Nephron (organoid): ENCODE results near the gene CNR2.
A peak's percentile ranks its signal among the peaks of the same experiment; 100 is the strongest.

ENCODE experiments used
- H3K27ac Mint-ChIP-seq, 3 experiments: 2 replicates each; pipeline ENCODE4 v1.8.0; 2020; ENCODE audit warnings: mixed read lengths in 3 of 3, mild to moderate bottlenecking in 2 of 3, moderate library complexity in 1 of 3
- H3K27me3 Mint-ChIP-seq: 2 replicates; pipeline ENCODE4 v1.8.0; 2021; ENCODE audit warnings: low read depth, mild to moderate bottlenecking, moderate library complexity, mixed read lengths
- H3K36me3 Mint-ChIP-seq: 2 replicates; pipeline ENCODE4 v1.8.0; 2020; ENCODE audit warnings: low read depth, mixed read lengths
- H3K4me1 Mint-ChIP-seq: 2 replicates; pipeline ENCODE4 v1.8.0; 2020; ENCODE audit warnings: mixed read lengths
- H3K4me3 Mint-ChIP-seq, 3 experiments: 2 replicates each; pipeline ENCODE4 v1.8.0; 2020; ENCODE audit warnings: mild to moderate bottlenecking in 3 of 3, mixed read lengths in 3 of 3, moderate library complexity in 2 of 3
- H3K9me3 Mint-ChIP-seq: 2 replicates; pipeline ENCODE4 v1.8.0; 2020; ENCODE audit warnings: mixed read lengths
- TF ChIP-seq, protein P1 (sequence below), 3 experiments: fragments of 200-600 bp; sonication (generic); IDR thresholded peaks; one replicate each; pipeline ENCODE4 v1.5.0; 2021; ENCODE audit warnings: antibody characterized with exemption in 3 of 3; ENCODE audit not compliant: unreplicated experiment in 3 of 3

CNR2 gene

DNA sequence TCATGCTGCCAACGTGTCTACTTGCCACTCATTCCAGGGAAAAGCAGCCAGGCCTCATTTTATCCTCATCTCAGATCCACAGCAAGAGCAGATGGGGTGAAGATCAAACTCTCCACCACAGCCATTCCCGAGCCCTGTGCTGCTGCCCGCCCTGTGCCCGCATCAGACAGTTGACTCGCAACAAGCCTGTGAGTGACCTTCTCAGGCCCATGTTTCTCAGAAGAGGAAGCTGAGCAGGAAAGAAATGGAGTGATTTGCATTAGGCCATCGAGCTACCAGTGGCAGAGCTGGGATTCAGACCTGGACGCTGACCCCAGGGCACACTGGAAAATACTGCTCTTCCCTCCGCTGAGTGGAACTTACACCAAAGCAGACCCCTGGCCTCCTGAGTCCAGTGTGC lies 1.2 kb downstream of the CNR2 start:
- TF ChIP-seq, protein P1, sequence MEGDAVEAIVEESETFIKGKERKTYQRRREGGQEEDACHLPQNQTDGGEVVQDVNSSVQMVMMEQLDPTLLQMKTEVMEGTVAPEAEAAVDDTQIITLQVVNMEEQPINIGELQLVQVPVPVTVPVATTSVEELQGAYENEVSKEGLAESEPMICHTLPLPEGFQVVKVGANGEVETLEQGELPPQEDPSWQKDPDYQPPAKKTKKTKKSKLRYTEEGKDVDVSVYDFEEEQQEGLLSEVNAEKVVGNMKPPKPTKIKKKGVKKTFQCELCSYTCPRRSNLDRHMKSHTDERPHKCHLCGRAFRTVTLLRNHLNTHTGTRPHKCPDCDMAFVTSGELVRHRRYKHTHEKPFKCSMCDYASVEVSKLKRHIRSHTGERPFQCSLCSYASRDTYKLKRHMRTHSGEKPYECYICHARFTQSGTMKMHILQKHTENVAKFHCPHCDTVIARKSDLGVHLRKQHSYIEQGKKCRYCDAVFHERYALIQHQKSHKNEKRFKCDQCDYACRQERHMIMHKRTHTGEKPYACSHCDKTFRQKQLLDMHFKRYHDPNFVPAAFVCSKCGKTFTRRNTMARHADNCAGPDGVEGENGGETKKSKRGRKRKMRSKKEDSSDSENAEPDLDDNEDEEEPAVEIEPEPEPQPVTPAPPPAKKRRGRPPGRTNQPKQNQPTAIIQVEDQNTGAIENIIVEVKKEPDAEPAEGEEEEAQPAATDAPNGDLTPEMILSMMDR (IDR thresholded peaks at IDR 0.05; ENCODE audit: unreplicated experiment in 3 of 3): no peak
- H3K4me1 Mint-ChIP-seq: peaks cover 5% of the 10 kb centered on the region
- no peak overlapping the region for H3K27ac Mint-ChIP-seq
- H3K9me3 Mint-ChIP-seq: no peaks in the 10 kb centered on the region
- peaks cover 11% of the 10 kb centered on the region for H3K27me3 Mint-ChIP-seq
- no peak overlapping the region for H3K4me3 Mint-ChIP-seq
- H3K36me3 Mint-ChIP-seq: no peaks in the 10 kb centered on the region

DNA sequence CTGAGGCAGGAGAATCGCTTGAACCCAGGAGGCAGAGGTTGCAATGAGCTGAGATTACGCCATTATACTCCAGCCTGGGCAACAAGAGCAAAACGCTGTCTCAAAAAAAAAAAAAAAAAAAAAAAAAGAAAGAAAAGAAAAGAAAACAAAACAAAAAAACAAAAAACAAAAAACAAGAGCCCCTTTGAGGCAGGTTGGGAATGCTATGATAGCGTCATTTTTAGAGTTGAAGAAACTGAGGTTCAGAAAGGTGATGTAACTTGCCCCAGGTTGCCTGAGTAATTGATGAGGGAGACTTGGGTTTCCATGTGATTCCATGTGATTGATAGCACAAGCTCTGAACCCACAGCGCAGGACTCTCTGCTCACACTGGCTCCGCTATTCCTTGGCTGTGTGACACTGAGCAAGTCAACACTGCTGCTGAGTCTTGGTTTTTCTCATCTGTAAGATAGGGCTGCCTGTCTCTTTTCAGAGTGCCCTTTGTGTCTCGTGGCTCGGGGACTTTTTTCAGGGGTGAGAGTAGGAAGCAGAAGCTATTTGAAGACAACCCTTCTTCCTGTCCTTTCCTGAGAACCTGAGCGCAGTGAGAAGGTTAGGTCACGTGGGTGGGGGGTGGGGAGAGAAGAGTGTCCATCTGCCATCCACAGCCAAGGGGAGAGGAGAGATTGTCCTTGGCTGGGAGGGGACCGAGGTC lies 2.5 kb downstream of the CNR2 start:
- TF ChIP-seq, protein P1 (IDR thresholded peaks at IDR 0.05; ENCODE audit: unreplicated experiment in 3 of 3): no peak
- no peaks in the 10 kb centered on the region for H3K36me3 Mint-ChIP-seq
- peaks cover 23% of the 10 kb centered on the region for H3K27me3 Mint-ChIP-seq

DNA sequence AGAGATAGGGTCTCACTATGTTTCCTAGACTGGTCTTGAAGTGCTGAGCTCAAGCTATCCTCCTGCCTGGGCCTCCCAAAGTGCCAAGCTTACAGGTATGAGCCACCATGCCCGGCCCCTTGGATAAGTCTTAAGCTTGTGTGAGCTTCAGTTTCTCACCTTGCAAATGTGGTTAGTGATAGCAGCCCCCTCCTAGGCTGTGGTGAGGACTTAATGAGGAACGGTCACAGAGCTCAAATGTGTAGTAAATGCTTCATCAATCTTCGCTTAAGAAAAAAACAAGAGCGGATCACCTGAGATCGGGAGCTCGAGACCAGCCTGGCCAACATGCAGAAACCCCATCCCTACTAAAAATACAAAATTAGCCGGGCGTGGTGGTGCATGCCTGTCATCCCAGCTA lies 3.0 kb downstream of the CNR2 start:
- Mint-ChIP-seq H3K9me3 (no peaks in the 10 kb centered on the region), H3K27ac (no peak overlapping the region), H3K27me3 (peaks cover 29% of the 10 kb centered on the region)

More for the DNA sequence above, 2.5 kb downstream of the CNR2 start:
- Mint-ChIP-seq H3K27ac (no peak overlapping the region), H3K9me3 (no peaks in the 10 kb centered on the region), H3K4me1 (peaks cover 5% of the 10 kb centered on the region), H3K4me3 (no peak overlapping the region)

DNA sequence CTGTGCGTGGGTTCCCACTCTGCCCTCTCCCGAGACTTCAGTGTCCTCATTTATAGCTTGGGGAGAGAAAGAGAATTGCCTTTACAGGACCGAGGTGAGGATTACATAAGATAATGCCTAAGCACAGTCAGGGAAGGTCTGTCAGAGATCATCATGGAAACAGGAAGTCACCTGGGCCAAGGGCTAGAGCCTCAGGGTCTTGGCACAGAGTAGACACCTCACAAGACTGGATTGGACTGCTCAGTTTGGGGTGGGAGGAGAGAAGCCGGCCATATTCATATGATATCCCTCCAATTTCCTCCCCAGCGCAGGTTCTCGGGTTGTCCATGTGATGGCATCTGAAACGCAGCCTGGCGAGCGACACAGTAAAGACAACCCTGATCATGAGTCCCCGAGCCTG lies 3.8 kb downstream of the CNR2 start:
- H3K27me3 Mint-ChIP-seq: peaks cover 36% of the 10 kb centered on the region
- H3K36me3 Mint-ChIP-seq: no peaks in the 10 kb centered on the region
- no peaks in the 10 kb centered on the region for H3K9me3 Mint-ChIP-seq
- H3K27ac Mint-ChIP-seq: peak overlapping the region in 1 of 3 experiments; percentile 32
- TF ChIP-seq, protein P1 (IDR thresholded peaks at IDR 0.05; ENCODE audit: unreplicated experiment in 3 of 3): no peak
- H3K4me3 Mint-ChIP-seq: no peak overlapping the region
- H3K4me1 Mint-ChIP-seq: peaks cover 5% of the 10 kb centered on the region

More for the DNA sequence above, 3.0 kb downstream of the CNR2 start:
- no peak overlapping the region for H3K4me3 Mint-ChIP-seq
- TF ChIP-seq, protein P1 (IDR thresholded peaks at IDR 0.05; ENCODE audit: unreplicated experiment in 3 of 3): no peak
- H3K4me1 Mint-ChIP-seq: peaks cover 5% of the 10 kb centered on the region
- no peaks in the 10 kb centered on the region for H3K36me3 Mint-ChIP-seq

DNA sequence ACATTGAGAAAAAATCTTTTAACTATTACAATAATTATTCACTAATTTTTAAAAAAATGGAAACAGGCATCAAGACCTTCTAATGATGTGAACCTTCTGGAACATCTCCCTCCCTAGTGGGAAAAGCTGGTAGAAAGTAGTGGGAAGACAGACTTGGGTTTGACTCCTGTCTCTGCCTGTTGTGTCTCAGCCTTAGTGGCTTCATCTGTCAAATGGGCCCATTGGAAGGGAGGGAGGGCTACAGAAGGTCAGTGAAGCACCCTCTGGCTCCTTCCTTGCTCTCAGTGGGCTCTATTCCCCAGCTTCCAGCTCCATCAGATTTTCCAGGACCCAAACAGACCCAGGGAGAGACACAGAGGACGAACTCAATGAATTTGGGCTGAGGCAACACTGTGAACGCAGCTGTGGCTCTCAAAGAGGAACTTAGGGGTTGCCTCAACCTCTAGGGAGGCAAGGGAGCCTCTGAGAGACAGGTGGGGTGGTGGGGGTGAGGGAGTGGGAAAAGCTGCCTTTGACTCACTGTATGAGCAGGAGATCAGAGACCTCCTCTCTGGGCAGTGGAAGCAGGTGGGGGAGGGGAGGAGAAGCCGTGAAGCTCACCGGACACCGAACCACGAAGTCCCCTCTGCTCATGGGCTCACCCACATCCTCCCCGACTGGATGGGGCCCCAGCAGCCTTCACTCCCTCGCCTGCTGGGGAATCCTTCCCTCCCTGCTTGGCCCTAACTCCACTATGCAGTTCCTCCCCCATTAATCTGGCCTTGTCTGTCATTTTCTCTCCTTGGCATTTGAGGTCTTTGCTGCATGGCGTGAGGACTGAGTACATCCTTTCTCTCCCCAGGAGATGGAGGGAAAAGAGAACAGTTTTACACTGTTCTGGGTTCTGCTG lies 4.5 kb downstream of the CNR2 start:
- Mint-ChIP-seq H3K36me3 (no peaks in the 10 kb centered on the region), H3K9me3 (no peaks in the 10 kb centered on the region), H3K4me1 (peaks cover 5% of the 10 kb centered on the region), H3K4me3 (no peak overlapping the region), H3K27ac (peak overlapping the region in 1 of 3 experiments; percentile 32), H3K27me3 (peaks cover 43% of the 10 kb centered on the region)
- TF ChIP-seq, protein P1 (IDR thresholded peaks at IDR 0.05; ENCODE audit: unreplicated experiment in 3 of 3): no peak
